Measurements from ENCODE around the gene MYNN. TPM values are rescaled to one million over a fixed set of nuclear protein-coding genes. Genes with fewer than 3 reads are reported as not detected.

MYNN gene
- total and polyA plus RNA-seq, 2 of the 13 experiments (the other 11 are each of a cell fraction or from before 2014, with no cell fraction given): 10.4 to 17.6 TPM

DNA sequence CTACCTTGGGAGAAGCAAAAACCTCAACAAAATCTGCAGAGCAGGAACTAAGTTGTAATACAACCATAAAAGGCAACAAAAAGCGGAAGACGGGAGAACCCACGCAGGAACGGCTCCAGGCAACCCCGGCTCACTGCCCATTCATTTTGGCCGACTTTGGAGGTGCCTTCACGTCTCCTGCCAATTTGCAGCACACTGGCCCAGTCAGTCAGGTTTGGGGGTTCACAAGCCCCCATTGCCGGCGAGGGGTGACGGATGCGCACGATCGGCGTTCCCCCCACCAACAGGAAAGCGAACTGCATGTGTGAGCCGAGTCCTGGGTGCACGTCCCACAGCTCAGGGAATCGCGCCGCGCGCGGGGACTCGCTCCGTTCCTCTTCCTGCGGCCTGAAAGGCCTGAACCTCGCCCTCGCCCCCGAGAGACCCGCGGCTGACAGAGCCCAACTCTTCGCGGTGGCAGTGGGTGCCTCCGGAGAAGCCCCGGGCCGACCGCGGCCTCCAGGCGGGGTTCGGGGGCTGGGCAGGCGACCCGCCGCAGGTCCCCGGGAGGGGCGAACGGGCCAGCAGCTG is 8.8 kb upstream of the MYNN start (continued):
- TF ChIP-seq ARNTL (CRISPR knock-in tag; IDR thresholded peaks at IDR 0.05) (no peak), NFRKB (IDR thresholded peaks at IDR 0.05) (no peak), SIN3B (IDR thresholded peaks at IDR 0.05; ENCODE audit: low read length) (no peak), SAP130 (CRISPR knock-in tag; IDR thresholded peaks at IDR 0.05; ENCODE audit: low read depth) (peak; percentile 6; the same call in 1 of the 2 replicates), ZBTB3 (CRISPR knock-in tag; IDR thresholded peaks at IDR 0.05; ENCODE audit: borderline replicate concordance, low read depth) (no peak), BRD4 (CRISPR knock-in tag; IDR thresholded peaks at IDR 0.05) (peak; percentile 33; the same call in 1 of the 2 replicates), ZNF263 (CRISPR knock-in tag; IDR thresholded peaks at IDR 0.05) (0 out of 2 replicates have a peak, but pooled peaks have one; percentile 19), ATF7-NPFF (CRISPR knock-in tag; IDR thresholded peaks at IDR 0.05; ENCODE audit: low read depth) (no peak), U2AF1 (optimal IDR thresholded peaks at IDR 0.05; ENCODE audit: low read depth, low read length) (peak; percentile 84), HOXA9 (CRISPR knock-in tag; IDR thresholded peaks at IDR 0.05; ENCODE audit: borderline replicate concordance) (no peak), SSRP1 (CRISPR knock-in tag; IDR thresholded peaks at IDR 0.05) (no peak), TEAD2 (CRISPR knock-in tag; IDR thresholded peaks at IDR 0.05) (no peak), EEA1 (CRISPR knock-in tag; IDR thresholded peaks at IDR 0.05; ENCODE audit: borderline replicate concordance) (no peak), KDM3A (CRISPR knock-in tag; IDR thresholded peaks at IDR 0.05; ENCODE audit: low read depth) (no peak), ZNF616 (CRISPR knock-in tag; IDR thresholded peaks at IDR 0.05; ENCODE audit: low read depth) (no peak), CEBPG (CRISPR knock-in tag; IDR thresholded peaks at IDR 0.05) (no peak), EHMT2 (IDR thresholded peaks at IDR 0.05; ENCODE audit: borderline replicate concordance, low read depth, low read length) (no peak), NFATC3 (CRISPR knock-in tag; IDR thresholded peaks at IDR 0.05) (no peak)
- TF ChIP-seq, protein P1, sequence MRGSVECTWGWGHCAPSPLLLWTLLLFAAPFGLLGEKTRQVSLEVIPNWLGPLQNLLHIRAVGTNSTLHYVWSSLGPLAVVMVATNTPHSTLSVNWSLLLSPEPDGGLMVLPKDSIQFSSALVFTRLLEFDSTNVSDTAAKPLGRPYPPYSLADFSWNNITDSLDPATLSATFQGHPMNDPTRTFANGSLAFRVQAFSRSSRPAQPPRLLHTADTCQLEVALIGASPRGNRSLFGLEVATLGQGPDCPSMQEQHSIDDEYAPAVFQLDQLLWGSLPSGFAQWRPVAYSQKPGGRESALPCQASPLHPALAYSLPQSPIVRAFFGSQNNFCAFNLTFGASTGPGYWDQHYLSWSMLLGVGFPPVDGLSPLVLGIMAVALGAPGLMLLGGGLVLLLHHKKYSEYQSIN (CRISPR knock-in tag; IDR thresholded peaks at IDR 0.05; ENCODE audit: borderline replicate concordance): no peak
- TF ChIP-seq, protein P2, sequence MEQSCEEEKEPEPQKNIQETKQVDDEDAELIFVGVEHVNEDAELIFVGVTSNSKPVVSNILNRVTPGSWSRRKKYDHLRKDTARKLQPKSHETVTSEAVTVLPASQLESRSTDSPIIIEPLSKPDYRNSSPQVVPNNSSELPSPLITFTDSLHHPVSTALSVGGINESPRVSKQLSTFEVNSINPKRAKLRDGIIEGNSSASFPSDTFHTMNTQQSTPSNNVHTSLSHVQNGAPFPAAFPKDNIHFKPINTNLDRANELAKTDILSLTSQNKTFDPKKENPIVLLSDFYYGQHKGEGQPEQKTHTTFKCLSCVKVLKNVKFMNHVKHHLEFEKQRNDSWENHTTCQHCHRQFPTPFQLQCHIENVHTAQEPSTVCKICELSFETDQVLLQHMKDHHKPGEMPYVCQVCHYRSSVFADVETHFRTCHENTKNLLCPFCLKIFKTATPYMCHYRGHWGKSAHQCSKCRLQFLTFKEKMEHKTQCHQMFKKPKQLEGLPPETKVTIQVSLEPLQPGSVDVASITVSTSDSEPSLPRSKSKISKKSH (CRISPR knock-in tag; IDR thresholded peaks at IDR 0.05; ENCODE audit: borderline replicate concordance): 0 out of 2 replicates have a peak, but pooled peaks have one; percentile 61
- TF ChIP-seq, protein P3, sequence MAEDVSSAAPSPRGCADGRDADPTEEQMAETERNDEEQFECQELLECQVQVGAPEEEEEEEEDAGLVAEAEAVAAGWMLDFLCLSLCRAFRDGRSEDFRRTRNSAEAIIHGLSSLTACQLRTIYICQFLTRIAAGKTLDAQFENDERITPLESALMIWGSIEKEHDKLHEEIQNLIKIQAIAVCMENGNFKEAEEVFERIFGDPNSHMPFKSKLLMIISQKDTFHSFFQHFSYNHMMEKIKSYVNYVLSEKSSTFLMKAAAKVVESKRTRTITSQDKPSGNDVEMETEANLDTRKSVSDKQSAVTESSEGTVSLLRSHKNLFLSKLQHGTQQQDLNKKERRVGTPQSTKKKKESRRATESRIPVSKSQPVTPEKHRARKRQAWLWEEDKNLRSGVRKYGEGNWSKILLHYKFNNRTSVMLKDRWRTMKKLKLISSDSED (CRISPR knock-in tag; IDR thresholded peaks at IDR 0.05): no peak
- TF ChIP-seq, protein P4, sequence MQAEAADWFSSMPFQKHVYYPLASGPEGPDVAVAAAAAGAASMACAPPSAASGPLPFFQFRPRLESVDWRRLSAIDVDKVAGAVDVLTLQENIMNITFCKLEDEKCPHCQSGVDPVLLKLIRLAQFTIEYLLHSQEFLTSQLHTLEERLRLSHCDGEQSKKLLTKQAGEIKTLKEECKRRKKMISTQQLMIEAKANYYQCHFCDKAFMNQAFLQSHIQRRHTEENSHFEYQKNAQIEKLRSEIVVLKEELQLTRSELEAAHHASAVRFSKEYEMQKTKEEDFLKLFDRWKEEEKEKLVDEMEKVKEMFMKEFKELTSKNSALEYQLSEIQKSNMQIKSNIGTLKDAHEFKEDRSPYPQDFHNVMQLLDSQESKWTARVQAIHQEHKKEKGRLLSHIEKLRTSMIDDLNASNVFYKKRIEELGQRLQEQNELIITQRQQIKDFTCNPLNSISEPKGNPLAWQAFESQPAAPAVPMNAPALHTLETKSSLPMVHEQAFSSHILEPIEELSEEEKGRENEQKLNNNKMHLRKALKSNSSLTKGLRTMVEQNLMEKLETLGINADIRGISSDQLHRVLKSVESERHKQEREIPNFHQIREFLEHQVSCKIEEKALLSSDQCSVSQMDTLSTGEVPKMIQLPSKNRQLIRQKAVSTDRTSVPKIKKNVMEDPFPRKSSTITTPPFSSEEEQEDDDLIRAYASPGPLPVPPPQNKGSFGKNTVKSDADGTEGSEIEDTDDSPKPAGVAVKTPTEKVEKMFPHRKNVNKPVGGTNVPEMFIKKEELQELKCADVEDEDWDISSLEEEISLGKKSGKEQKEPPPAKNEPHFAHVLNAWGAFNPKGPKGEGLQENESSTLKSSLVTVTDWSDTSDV (CRISPR knock-in tag; IDR thresholded peaks at IDR 0.05): 0 out of 2 replicates have a peak, but pooled peaks have one; percentile 60
